ENCODE results near the gene EBF4. TPM values are rescaled to one million over a fixed set of nuclear protein-coding genes. Genes with fewer than 3 reads are reported as not detected.
"Not testable (repeated sequence)": the region's sequence is repeated elsewhere in the genome, so short reads cannot be mapped to it uniquely, and the experiment has no call there.

Gene EBF4
- total RNA-seq, 1 experiment from 2014 or later = not detected

- Mint-ChIP-seq H3K4me3 (ENCODE audit: unreplicated experiment) (no peak overlapping the region), H3K36me3 (ENCODE audit: insufficient read depth, unreplicated experiment) (no peaks in the 10 kb centered on the region), H3K27ac (ENCODE audit: low read depth, unreplicated experiment) (no peak overlapping the region), H3K4me1 (ENCODE audit: insufficient read depth, unreplicated experiment) (peaks cover 1% of the 10 kb centered on the region), H3K27me3 (ENCODE audit: insufficient read depth, unreplicated experiment) (peaks cover 43% of the 10 kb centered on the region), H3K9me3 (ENCODE audit: unreplicated experiment) (no peaks in the 10 kb centered on the region)
- no TSS peak for BruUV-seq (replicated peaks)
- no peak for DNase-seq (ENCODE audit: unreplicated experiment)
- ChIA-PET CTCF (interaction anchor here (0.6 kb wide), 1 partner anchor 224 kb away, joined by 3 read pairs; no protein-coding TSS in a partner anchor), POLR2A (interaction anchor here (0.6 kb wide), 1 partner anchor 74 kb away, joined by 3 read pairs; no protein-coding TSS in a partner anchor)
- intact Hi-C loops (cut with micrococcal nuclease) = no loop called here
- TF ChIP-seq CTCF (IDR thresholded peaks at IDR 0.05; ENCODE audit: unreplicated experiment) = no peak
Measured at GRCh38 chr20:2804852-2805688, 112.5 kb downstream of the EBF4 start.

- BruUV-seq (replicated peaks) = no TSS peak
- Mint-ChIP-seq H3K4me1 (ENCODE audit: insufficient read depth, unreplicated experiment) (no peaks in the 10 kb centered on the region), H3K36me3 (ENCODE audit: insufficient read depth, unreplicated experiment) (no peaks in the 10 kb centered on the region), H3K27ac (ENCODE audit: low read depth, unreplicated experiment) (no peak overlapping the region), H3K27me3 (ENCODE audit: insufficient read depth, unreplicated experiment) (peaks cover 35% of the 10 kb centered on the region), H3K4me3 (ENCODE audit: unreplicated experiment) (no peak overlapping the region), H3K9me3 (ENCODE audit: unreplicated experiment) (no peaks in the 10 kb centered on the region)
- TF ChIP-seq CTCF (IDR thresholded peaks at IDR 0.05; ENCODE audit: unreplicated experiment) = no peak
- ChIA-PET POLR2A (interaction anchor here (0.6 kb wide), 1 partner anchor 74 kb away, joined by 3 read pairs; no protein-coding TSS in a partner anchor), CTCF (no interaction called here)
- peak; percentile 37 for DNase-seq (ENCODE audit: unreplicated experiment)
- intact Hi-C loops (cut with micrococcal nuclease) = no loop called here
Measured at GRCh38 chr20:2805689-2806350, 113.2 kb downstream of the EBF4 start.

GRCh38 chr20:2806351-2806701 is 113.7 kb downstream of the EBF4 start:
- no peak for TF ChIP-seq CTCF (IDR thresholded peaks at IDR 0.05; ENCODE audit: unreplicated experiment)
- Mint-ChIP-seq H3K9me3 (ENCODE audit: unreplicated experiment) (peaks cover 3% of the 10 kb centered on the region), H3K27me3 (ENCODE audit: insufficient read depth, unreplicated experiment) (peaks cover 30% of the 10 kb centered on the region), H3K36me3 (ENCODE audit: insufficient read depth, unreplicated experiment) (no peaks in the 10 kb centered on the region), H3K4me1 (ENCODE audit: insufficient read depth, unreplicated experiment) (no peaks in the 10 kb centered on the region), H3K27ac (ENCODE audit: low read depth, unreplicated experiment) (no peak overlapping the region), H3K4me3 (ENCODE audit: unreplicated experiment) (no peak overlapping the region)
- ChIA-PET POLR2A (no interaction called here), CTCF (no interaction called here)
- intact Hi-C loops (cut with micrococcal nuclease) = no loop called here
- DNase-seq (ENCODE audit: unreplicated experiment) = no peak
- BruUV-seq (replicated peaks) = no TSS peak

GRCh38 chr20:2807019-2807418 is 114.4 kb downstream of the EBF4 start:
- no peaks in the 10 kb centered on the region for H3K4me1 Mint-ChIP-seq (ENCODE audit: insufficient read depth, unreplicated experiment)
- no TSS peak for BruUV-seq (replicated peaks)
- H3K27ac Mint-ChIP-seq (ENCODE audit: low read depth, unreplicated experiment) = no peak overlapping the region
- ChIA-PET POLR2A (no interaction called here), CTCF (interaction anchor here (0.5 kb wide), 1 partner anchor 12 kb away, joined by 3 read pairs; no protein-coding TSS in a partner anchor)
- H3K27me3 Mint-ChIP-seq (ENCODE audit: insufficient read depth, unreplicated experiment) = peaks cover 23% of the 10 kb centered on the region
- no peak for TF ChIP-seq CTCF (IDR thresholded peaks at IDR 0.05; ENCODE audit: unreplicated experiment)
- intact Hi-C loops (cut with micrococcal nuclease) = no loop called here
- H3K4me3 Mint-ChIP-seq (ENCODE audit: unreplicated experiment) = no peak overlapping the region
- no peaks in the 10 kb centered on the region for H3K36me3 Mint-ChIP-seq (ENCODE audit: insufficient read depth, unreplicated experiment)
- H3K9me3 Mint-ChIP-seq (ENCODE audit: unreplicated experiment) = peaks cover 10% of the 10 kb centered on the region
- DNase-seq (ENCODE audit: unreplicated experiment) = no peak

GRCh38 chr20:2807929-2808328 is 115.3 kb downstream of the EBF4 start:
- H3K27ac Mint-ChIP-seq (ENCODE audit: low read depth, unreplicated experiment); intact Hi-C loops (cut with micrococcal nuclease); CTCF ChIA-PET; BruUV-seq (replicated peaks); DNase-seq (ENCODE audit: unreplicated experiment); H3K36me3 Mint-ChIP-seq (ENCODE audit: insufficient read depth, unreplicated experiment); POLR2A ChIA-PET; H3K4me1 Mint-ChIP-seq (ENCODE audit: insufficient read depth, unreplicated experiment); H3K4me3 Mint-ChIP-seq (ENCODE audit: unreplicated experiment): not testable (repeated sequence)
- peaks cover 14% of the 10 kb centered on the region for H3K27me3 Mint-ChIP-seq (ENCODE audit: insufficient read depth, unreplicated experiment)
- H3K9me3 Mint-ChIP-seq (ENCODE audit: unreplicated experiment) = peaks cover 17% of the 10 kb centered on the region

Data from MCF 10A (cell line).